RWPE2 (cell line): Measurements from ENCODE around the gene TST.

Experiments used
- ATAC-seq: fragments of 200-7000 bp; cut with Tn5 transposase; 3 replicates; pipeline ENCODE4 v1.9.1; 2021; ENCODE audit warnings: low read depth
- DNase-seq: peaks from one replicate; pipeline ENCODE4 v3.0.0-alpha.2; 2020; ENCODE audit warnings: low spot score
- H3K27ac ChIP-seq: fragments of 450-650 bp; 2 replicates; pipeline ENCODE4 v1.5.1; 2017; ENCODE audit warnings: mild to moderate bottlenecking; ENCODE audit not compliant: poor library complexity, severe bottlenecking
- H3K27me3 ChIP-seq: fragments of 250-450 bp; sonication (Bioruptor Pico); 2 replicates; pipeline ENCODE4 v1.5.1; 2021; ENCODE audit warnings: mild to moderate bottlenecking, moderate library complexity; ENCODE audit not compliant: insufficient read depth, poor library complexity, severe bottlenecking
- H3K36me3 ChIP-seq: fragments of 250-450 bp; sonication (Bioruptor Pico); 2 replicates; pipeline ENCODE4 v1.5.1; 2020; ENCODE audit warnings: low read depth, mild to moderate bottlenecking, moderate library complexity
- H3K4me1 ChIP-seq: fragments of 250-450 bp; sonication (Bioruptor Pico); 2 replicates; pipeline ENCODE4 v1.5.1; 2021; ENCODE audit warnings: mild to moderate bottlenecking, moderate library complexity; ENCODE audit not compliant: insufficient read depth, poor library complexity, severe bottlenecking
- H3K4me3 ChIP-seq: fragments of 250-450 bp; sonication (Bioruptor Pico); 2 replicates; pipeline ENCODE4 v1.5.1; 2021; ENCODE audit warnings: mild to moderate bottlenecking, moderate library complexity; ENCODE audit not compliant: severe bottlenecking
- H3K9me3 ChIP-seq: fragments of 250-450 bp; sonication (Bioruptor Pico); 2 replicates; pipeline ENCODE4 v1.5.1; 2021; ENCODE audit warnings: mild to moderate bottlenecking, moderate library complexity; ENCODE audit not compliant: severe bottlenecking
- TF ChIP-seq, protein P1 (sequence below): fragments of 450-650 bp; IDR thresholded peaks from one replicate; pipeline ENCODE4 v1.5.1; 2017; ENCODE audit warnings: mild to moderate bottlenecking, moderate library complexity; ENCODE audit not compliant: poor library complexity, severe bottlenecking

TST gene

GRCh38 chr22:36971341-36972125 lies 47.7 kb downstream of the TST start:
- TF ChIP-seq, protein P1, sequence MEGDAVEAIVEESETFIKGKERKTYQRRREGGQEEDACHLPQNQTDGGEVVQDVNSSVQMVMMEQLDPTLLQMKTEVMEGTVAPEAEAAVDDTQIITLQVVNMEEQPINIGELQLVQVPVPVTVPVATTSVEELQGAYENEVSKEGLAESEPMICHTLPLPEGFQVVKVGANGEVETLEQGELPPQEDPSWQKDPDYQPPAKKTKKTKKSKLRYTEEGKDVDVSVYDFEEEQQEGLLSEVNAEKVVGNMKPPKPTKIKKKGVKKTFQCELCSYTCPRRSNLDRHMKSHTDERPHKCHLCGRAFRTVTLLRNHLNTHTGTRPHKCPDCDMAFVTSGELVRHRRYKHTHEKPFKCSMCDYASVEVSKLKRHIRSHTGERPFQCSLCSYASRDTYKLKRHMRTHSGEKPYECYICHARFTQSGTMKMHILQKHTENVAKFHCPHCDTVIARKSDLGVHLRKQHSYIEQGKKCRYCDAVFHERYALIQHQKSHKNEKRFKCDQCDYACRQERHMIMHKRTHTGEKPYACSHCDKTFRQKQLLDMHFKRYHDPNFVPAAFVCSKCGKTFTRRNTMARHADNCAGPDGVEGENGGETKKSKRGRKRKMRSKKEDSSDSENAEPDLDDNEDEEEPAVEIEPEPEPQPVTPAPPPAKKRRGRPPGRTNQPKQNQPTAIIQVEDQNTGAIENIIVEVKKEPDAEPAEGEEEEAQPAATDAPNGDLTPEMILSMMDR = no peak
- Histone ChIP-seq H3K36me3 (no peaks in the 10 kb centered on the region), H3K27ac (no peak overlapping the region), H3K9me3 (no peaks in the 10 kb centered on the region), H3K27me3 (no peaks in the 10 kb centered on the region), H3K4me1 (no peaks in the 10 kb centered on the region), H3K4me3 (no peak overlapping the region)
- DNase-seq (no peak), ATAC-seq (no peak)

GRCh38 chr22:36968249-36968964 lies 50.8 kb downstream of the TST start:
- Histone ChIP-seq H3K4me3 (no peak overlapping the region), H3K4me1 (no peaks in the 10 kb centered on the region), H3K36me3 (no peaks in the 10 kb centered on the region), H3K27ac (no peak overlapping the region), H3K27me3 (no peaks in the 10 kb centered on the region), H3K9me3 (no peaks in the 10 kb centered on the region)
- TF ChIP-seq, protein P1 = no peak
- DNase-seq (no peak), ATAC-seq (no peak)

DNA sequence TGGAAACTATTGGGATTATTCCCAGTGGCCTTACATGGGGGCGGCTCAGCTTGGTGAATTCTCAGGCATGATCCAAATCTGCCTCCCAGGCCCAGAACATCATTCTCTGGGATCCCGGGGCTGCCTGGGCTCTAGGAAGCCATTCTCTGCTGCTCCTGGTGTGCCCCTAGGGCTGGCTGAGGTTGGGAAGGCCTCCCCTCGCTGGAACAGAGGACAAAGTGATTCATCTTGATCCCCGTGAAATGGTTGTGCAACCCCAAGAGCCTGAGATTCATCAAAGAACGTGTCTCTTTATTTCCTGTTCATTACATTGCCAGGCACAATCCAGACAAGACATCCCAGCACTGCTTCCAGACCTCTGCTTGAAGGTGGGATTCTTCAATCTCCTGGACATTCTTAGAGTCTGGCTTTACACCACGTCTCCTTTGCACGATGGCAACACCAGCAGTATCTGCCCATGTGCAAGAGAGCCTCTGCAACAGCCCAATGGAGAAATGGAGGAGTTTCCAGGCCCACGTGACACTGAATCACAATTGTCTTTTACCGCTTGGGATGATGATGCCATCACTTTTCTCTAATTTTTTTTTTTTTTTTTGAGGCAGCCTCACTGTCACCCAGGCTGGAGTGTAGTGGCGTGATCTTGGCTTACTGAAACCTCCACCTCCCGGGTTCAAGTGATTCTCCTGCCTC lies 52.3 kb downstream of the TST start:
- DNase-seq = no peak
- Histone ChIP-seq H3K27me3 (no peaks in the 10 kb centered on the region), H3K27ac (no peak overlapping the region), H3K4me1 (no peaks in the 10 kb centered on the region), H3K4me3 (no peak overlapping the region), H3K9me3 (no peaks in the 10 kb centered on the region), H3K36me3 (no peaks in the 10 kb centered on the region)
- TF ChIP-seq, protein P1 = no peak
- no peak for ATAC-seq

- no peaks in the 10 kb centered on the region for H3K27me3 ChIP-seq
- H3K4me1 ChIP-seq = no peaks in the 10 kb centered on the region
- no peaks in the 10 kb centered on the region for H3K36me3 ChIP-seq
- DNase-seq (no peak), ATAC-seq (no peak)
- H3K4me3 ChIP-seq = no peak overlapping the region
- no peak overlapping the region for H3K27ac ChIP-seq
- TF ChIP-seq, protein P1 = no peak
- no peaks in the 10 kb centered on the region for H3K9me3 ChIP-seq
These were observed 53.6 kb downstream of the TST start for GRCh38 chr22:36965696-36966095.
